Measurements from ENCODE around the gene SLC20A1.
"Not testable (repeated sequence)": the region's sequence is repeated elsewhere in the genome, so short reads cannot be mapped to it uniquely, and the experiment has no call there.

SLC20A1 gene

GRCh38 chr2:112656679-112657078, 10.9 kb downstream of the SLC20A1 start:
- no peak for DNase-seq

GRCh38 chr2:112658301-112658700, 12.6 kb downstream of the SLC20A1 start:
- no peak for DNase-seq

- no peak for DNase-seq
These were observed 13.3 kb downstream of the SLC20A1 start for GRCh38 chr2:112658839-112659667.

GRCh38 chr2:112660138-112660537, 14.4 kb downstream of the SLC20A1 start:
- no peak for DNase-seq

GRCh38 chr2:112661656-112662305, 16.0 kb downstream of the SLC20A1 start:
- DNase-seq = no peak

GRCh38 chr2:112662704-112663103, 17.0 kb downstream of the SLC20A1 start:
- no peak for DNase-seq

GRCh38 chr2:112664689-112665088, 18.9 kb downstream of the SLC20A1 start:
- DNase-seq = no peak

GRCh38 chr2:112665113-112665780, 19.5 kb downstream of the SLC20A1 start:
- DNase-seq = no peak

GRCh38 chr2:112666761-112667122, 21.0 kb downstream of the SLC20A1 start:
- DNase-seq = no peak

- not testable (repeated sequence) for DNase-seq
These were observed 21.8 kb downstream of the SLC20A1 start for GRCh38 chr2:112667540-112667939.

GRCh38 chr2:112669667-112670066, 23.9 kb downstream of the SLC20A1 start:
- no peak for DNase-seq

- DNase-seq = no peak
These were observed 24.7 kb downstream of the SLC20A1 start for GRCh38 chr2:112670252-112671022.

GRCh38 chr2:112671801-112672200, 26.1 kb downstream of the SLC20A1 start:
- DNase-seq = no peak

GRCh38 chr2:112673008-112673407, 27.3 kb downstream of the SLC20A1 start:
- no peak for DNase-seq

- DNase-seq = peak; percentile 90
These were observed 28.5 kb downstream of the SLC20A1 start for GRCh38 chr2:112674229-112674628.

GRCh38 chr2:112679484-112679883, 33.7 kb downstream of the SLC20A1 start:
- no peak for DNase-seq

- DNase-seq = no peak
These were observed 34.9 kb downstream of the SLC20A1 start for GRCh38 chr2:112680666-112681101.

- DNase-seq = no peak
These were observed 36.4 kb downstream of the SLC20A1 start for GRCh38 chr2:112682101-112682500.

- no peak for DNase-seq
These were observed 38.0 kb downstream of the SLC20A1 start for GRCh38 chr2:112683550-112684414.

- DNase-seq = no peak
These were observed 38.7 kb downstream of the SLC20A1 start for GRCh38 chr2:112684415-112684775.

- DNase-seq = no peak
These were observed 39.6 kb downstream of the SLC20A1 start for GRCh38 chr2:112685271-112685884.
